Panc1 (cell line): ENCODE data around the gene LRRC26. TPM values are rescaled to one million over a fixed set of nuclear protein-coding genes. Genes with fewer than 3 reads are reported as not detected.

Experiments used
- ATAC-seq: fragments of 200-7000 bp; cut with Tn5 transposase; 2 replicates; pipeline ENCODE4 v1.9.1; 2020; ENCODE audit warnings: mild to moderate bottlenecking, moderate library complexity
- BruUV-seq: library from RNA; stranded (reverse); fragments of 400-500 nt; replicated peaks from 2 replicates; lab custom pipeline; 2021; lab: Mats Ljungman, UMichigan
- CTCF ChIA-PET: fragments of 300-600 bp; sonication (Branson Sonifier 250); formaldehyde crosslinking; loops from one replicate; lab custom pipeline; 2022; ENCODE audit warnings: antibody characterized with exemption; lab: Charles Lee
- POLR2A ChIA-PET: fragments of 300-600 bp; sonication (Branson Sonifier 250); formaldehyde crosslinking; loops from one replicate; lab custom pipeline; 2022; ENCODE audit warnings: antibody characterized with exemption; lab: Charles Lee
- DNase-seq: peaks from one replicate; pipeline ENCODE4 v3.0.0-alpha.2; 2010; ENCODE audit warnings: low read depth, low spot score
- H3K27ac ChIP-seq: 2 replicates; pipeline ENCODE4 v1.5.1; 2011; ENCODE audit warnings: mild to moderate bottlenecking, low read length, inconsistent platforms
- H3K27me3 ChIP-seq: fragments of 200-500 bp; sonication (Bioruptor generic); 2 replicates; pipeline ENCODE4 v1.6.0; 2014; ENCODE audit warnings: low read length, inconsistent platforms; ENCODE audit not compliant: control insufficient read depth, insufficient read depth
- H3K36me3 ChIP-seq: fragments of 200-500 bp; sonication (Bioruptor generic); 2 replicates; pipeline ENCODE4 v1.5.1; 2014; ENCODE audit warnings: inconsistent platforms, mild to moderate bottlenecking, low read length, moderate library complexity; ENCODE audit not compliant: control insufficient read depth, insufficient read depth
- H3K4me1 ChIP-seq: 2 replicates; pipeline ENCODE4 v1.5.1; 2011; ENCODE audit warnings: inconsistent platforms, mild to moderate bottlenecking, low read length, moderate library complexity; ENCODE audit not compliant: control insufficient read depth, insufficient read depth
- H3K4me3 ChIP-seq, 2 experiments: 2 replicates each; pipeline ENCODE4 v1.5.1; 2011 to 2012; ENCODE audit warnings: low read depth in 2 of 2, low read length in 2 of 2, mild to moderate bottlenecking in 2 of 2, inconsistent platforms in 1 of 2, moderate library complexity in 1 of 2
- H3K9me3 ChIP-seq: fragments of 200-500 bp; sonication (Bioruptor generic); 2 replicates; pipeline ENCODE4 v1.5.1; 2014; ENCODE audit warnings: low read depth, mild to moderate bottlenecking, inconsistent platforms, low read length, moderate library complexity; ENCODE audit not compliant: control insufficient read depth, insufficient read depth
- POLR2AphosphoS5 ChIP-seq: IDR thresholded peaks from 2 replicates; pipeline ENCODE4 v1.6.1; 2012; ENCODE audit warnings: mild to moderate bottlenecking, low read depth, low read length, moderate library complexity
- SIN3A ChIP-seq: IDR thresholded peaks from 2 replicates; pipeline ENCODE4 v1.6.1; 2012; ENCODE audit warnings: low read depth, mild to moderate bottlenecking, low read length, moderate library complexity, borderline replicate concordance; ENCODE audit not compliant: insufficient read depth
- TCF7L2 ChIP-seq: IDR thresholded peaks from 2 replicates; pipeline ENCODE4 v1.6.1; 2011; ENCODE audit warnings: mild to moderate bottlenecking, low read depth, low read length, inconsistent platforms
- in situ Hi-C: cut with HindIII; loops from 2 replicates; pipeline ENCODE4 v1.10.0; 2016; ENCODE audit warnings: low sequenced_read_pairs, low pct_unique_long_range_greater_than_20kb
- intact Hi-C: fragments of 100-400 bp; cut with micrococcal nuclease; formaldehyde crosslinking; loops from one replicate; pipeline ENCODE4 v1.10.0; 2022; ENCODE audit not compliant: unreplicated experiment
- total RNA-seq: library from RNA; stranded (reverse); gene quantifications from one replicate; pipeline ENCODE4 v1.2.1, GENCODE V29; 2021; ENCODE audit not compliant: unreplicated experiment
- TF ChIP-seq, protein P1 (sequence below), 2 experiments: IDR thresholded peaks; 2 replicates each; pipeline ENCODE4 v1.6.1; 2011 to 2012; ENCODE audit warnings: low read depth in 2 of 2, control low read depth in 1 of 2, low read length in 1 of 2, mild to moderate bottlenecking in 1 of 2, moderate library complexity in 1 of 2; ENCODE audit not compliant: insufficient read depth in 1 of 2
- TF ChIP-seq, protein P2 (sequence below): fragments of 450-650 bp; IDR thresholded peaks from 2 replicates; pipeline ENCODE4 v1.5.1; 2017; ENCODE audit warnings: mild to moderate bottlenecking

Gene LRRC26
- total RNA-seq, 1 experiment from 2014 or later: 0.69 TPM

DNA sequence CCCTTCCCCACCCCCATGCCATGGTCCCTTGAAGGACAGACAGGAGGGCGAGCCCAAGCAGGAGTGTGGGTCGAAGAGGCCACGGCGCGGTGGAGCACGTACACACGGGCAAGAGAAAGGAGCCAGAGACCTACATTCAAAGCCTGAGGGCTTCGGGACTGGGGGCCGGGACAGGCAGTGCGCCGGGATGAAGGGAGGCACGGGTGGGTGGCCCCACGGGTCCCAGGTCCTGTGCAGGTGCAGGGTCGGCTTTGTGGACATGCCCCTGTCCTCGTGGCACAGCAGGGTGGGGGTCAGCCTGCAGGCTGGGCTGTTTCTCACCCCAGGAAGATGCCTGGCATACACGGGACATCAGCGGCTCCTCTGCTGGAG, 9.8 kb downstream of the LRRC26 start:
- H3K9me3 ChIP-seq: no peaks in the 10 kb centered on the region
- H3K4me3 ChIP-seq: no peak overlapping the region
- in situ Hi-C loops: no loop called here
- POLR2A ChIA-PET: no interaction called here
- BruUV-seq: no TSS peak
- intact Hi-C loops: no loop called here
- TF ChIP-seq, protein P1, sequence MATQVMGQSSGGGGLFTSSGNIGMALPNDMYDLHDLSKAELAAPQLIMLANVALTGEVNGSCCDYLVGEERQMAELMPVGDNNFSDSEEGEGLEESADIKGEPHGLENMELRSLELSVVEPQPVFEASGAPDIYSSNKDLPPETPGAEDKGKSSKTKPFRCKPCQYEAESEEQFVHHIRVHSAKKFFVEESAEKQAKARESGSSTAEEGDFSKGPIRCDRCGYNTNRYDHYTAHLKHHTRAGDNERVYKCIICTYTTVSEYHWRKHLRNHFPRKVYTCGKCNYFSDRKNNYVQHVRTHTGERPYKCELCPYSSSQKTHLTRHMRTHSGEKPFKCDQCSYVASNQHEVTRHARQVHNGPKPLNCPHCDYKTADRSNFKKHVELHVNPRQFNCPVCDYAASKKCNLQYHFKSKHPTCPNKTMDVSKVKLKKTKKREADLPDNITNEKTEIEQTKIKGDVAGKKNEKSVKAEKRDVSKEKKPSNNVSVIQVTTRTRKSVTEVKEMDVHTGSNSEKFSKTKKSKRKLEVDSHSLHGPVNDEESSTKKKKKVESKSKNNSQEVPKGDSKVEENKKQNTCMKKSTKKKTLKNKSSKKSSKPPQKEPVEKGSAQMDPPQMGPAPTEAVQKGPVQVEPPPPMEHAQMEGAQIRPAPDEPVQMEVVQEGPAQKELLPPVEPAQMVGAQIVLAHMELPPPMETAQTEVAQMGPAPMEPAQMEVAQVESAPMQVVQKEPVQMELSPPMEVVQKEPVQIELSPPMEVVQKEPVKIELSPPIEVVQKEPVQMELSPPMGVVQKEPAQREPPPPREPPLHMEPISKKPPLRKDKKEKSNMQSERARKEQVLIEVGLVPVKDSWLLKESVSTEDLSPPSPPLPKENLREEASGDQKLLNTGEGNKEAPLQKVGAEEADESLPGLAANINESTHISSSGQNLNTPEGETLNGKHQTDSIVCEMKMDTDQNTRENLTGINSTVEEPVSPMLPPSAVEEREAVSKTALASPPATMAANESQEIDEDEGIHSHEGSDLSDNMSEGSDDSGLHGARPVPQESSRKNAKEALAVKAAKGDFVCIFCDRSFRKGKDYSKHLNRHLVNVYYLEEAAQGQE (IDR thresholded peaks at IDR 0.05; ENCODE audit: insufficient read depth in 1 of 2, low read depth in 2 of 2, low read length in 1 of 2): no peak
- no peak for TF ChIP-seq POLR2AphosphoS5
- no peak for TF ChIP-seq SIN3A
- no peak for TF ChIP-seq TCF7L2
- TF ChIP-seq, protein P2, sequence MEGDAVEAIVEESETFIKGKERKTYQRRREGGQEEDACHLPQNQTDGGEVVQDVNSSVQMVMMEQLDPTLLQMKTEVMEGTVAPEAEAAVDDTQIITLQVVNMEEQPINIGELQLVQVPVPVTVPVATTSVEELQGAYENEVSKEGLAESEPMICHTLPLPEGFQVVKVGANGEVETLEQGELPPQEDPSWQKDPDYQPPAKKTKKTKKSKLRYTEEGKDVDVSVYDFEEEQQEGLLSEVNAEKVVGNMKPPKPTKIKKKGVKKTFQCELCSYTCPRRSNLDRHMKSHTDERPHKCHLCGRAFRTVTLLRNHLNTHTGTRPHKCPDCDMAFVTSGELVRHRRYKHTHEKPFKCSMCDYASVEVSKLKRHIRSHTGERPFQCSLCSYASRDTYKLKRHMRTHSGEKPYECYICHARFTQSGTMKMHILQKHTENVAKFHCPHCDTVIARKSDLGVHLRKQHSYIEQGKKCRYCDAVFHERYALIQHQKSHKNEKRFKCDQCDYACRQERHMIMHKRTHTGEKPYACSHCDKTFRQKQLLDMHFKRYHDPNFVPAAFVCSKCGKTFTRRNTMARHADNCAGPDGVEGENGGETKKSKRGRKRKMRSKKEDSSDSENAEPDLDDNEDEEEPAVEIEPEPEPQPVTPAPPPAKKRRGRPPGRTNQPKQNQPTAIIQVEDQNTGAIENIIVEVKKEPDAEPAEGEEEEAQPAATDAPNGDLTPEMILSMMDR: no peak
- H3K27me3 ChIP-seq: no peaks in the 10 kb centered on the region
- no peak overlapping the region for H3K27ac ChIP-seq
- DNase-seq (no peak), ATAC-seq (no peak)
- CTCF ChIA-PET: no interaction called here
- H3K36me3 ChIP-seq: no peaks in the 10 kb centered on the region
- peaks cover 4% of the 10 kb centered on the region; the same call in 1 of the 2 replicates for H3K4me1 ChIP-seq

DNA sequence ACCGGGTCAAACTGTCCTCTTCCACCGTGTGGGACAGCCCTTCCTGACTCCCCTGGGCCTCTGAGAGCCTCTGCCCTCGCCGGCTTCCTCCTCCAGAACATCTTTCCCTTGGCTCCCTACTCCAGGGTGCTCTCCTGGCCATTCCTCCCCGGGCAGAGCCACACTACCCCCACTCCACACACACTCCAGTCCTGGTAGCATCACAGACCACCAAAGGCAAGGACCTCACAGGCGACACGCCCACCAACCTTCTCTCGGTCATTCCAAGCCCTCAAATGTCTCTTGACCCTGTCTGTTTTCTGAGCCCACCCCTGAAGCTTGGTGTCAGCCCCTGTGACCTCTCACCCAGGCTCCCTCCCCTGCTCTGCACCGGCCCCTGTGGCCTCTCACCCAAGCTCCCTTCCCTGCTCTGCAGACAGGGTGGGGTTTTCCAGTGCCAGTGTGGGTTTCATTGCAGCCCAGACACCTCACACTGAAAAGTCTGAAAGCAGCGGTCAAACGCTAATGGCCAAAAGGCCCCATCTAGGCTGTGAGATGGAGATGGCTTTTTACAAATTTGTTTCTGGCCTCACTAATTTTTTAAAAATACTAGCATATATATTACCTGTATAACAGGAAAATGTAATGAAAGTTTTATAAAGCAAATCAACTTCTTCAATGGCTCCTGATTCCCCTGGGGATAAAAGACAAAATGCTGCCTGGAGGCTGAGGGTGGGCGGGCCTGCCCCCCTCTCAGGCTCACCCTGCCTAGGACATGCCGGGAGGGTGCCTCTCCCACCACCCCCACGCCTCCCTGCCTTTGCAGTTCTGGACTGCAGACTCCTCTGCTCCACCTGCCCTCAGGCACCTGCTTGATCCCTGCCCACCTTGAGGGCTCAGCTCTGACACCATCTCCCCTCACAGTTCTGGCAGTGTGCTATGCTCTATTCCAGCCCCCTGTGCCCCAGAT, 10.5 kb downstream of the LRRC26 start:
- in situ Hi-C loops: no loop called here
- Histone ChIP-seq H3K36me3 (no peaks in the 10 kb centered on the region), H3K27me3 (no peaks in the 10 kb centered on the region), H3K4me1 (peaks cover 4% of the 10 kb centered on the region; the same call in 1 of the 2 replicates), H3K4me3 (no peak overlapping the region), H3K9me3 (no peaks in the 10 kb centered on the region), H3K27ac (no peak overlapping the region)
- no peak for ATAC-seq
- ChIA-PET POLR2A (no interaction called here), CTCF (no interaction called here)
- DNase-seq: no peak
- no peak for TF ChIP-seq TCF7L2
- TF ChIP-seq, protein P2: no peak
- TF ChIP-seq, protein P1 (IDR thresholded peaks at IDR 0.05; ENCODE audit: insufficient read depth in 1 of 2, low read depth in 2 of 2, low read length in 1 of 2): no peak
- TF ChIP-seq SIN3A: no peak
- no peak for TF ChIP-seq POLR2AphosphoS5
- BruUV-seq: no TSS peak
- intact Hi-C loops: no loop called here
